K562 (cell line): ENCODE data around the gene REP15.

Experiments used
- GABPA ChIP-seq: fragments of 200-800 bp; sonication (Bioruptor generic); conservative IDR thresholded peaks from 2 replicates; pipeline ENCODE4 v1.6.1; 2016; ENCODE audit warnings: low read depth, missing genetic modification characterization, missing compliant biosample characterization
- PHF20 ChIP-seq: fragments of 450-650 bp; IDR thresholded peaks from 2 replicates; pipeline ENCODE4 v1.6.1; 2018; ENCODE audit not compliant: partially characterized antibody
- ZBTB7A ChIP-seq: IDR thresholded peaks from 2 replicates; pipeline ENCODE4 v1.6.1; 2011; ENCODE audit warnings: low read depth, mild to moderate bottlenecking, low read length, moderate library complexity, borderline replicate concordance; ENCODE audit not compliant: control insufficient read depth
- ZNF184 ChIP-seq: sonication (generic); formaldehyde crosslinking; IDR thresholded peaks from 2 replicates; pipeline ENCODE4 v1.5.0; 2020; ENCODE audit warnings: missing genetic modification reagents
- ZNF263 ChIP-seq: sonication (generic); formaldehyde crosslinking; IDR thresholded peaks from 2 replicates; pipeline ENCODE4 v1.8.0; 2022; ENCODE audit warnings: mild to moderate bottlenecking, missing genetic modification reagents, borderline replicate concordance
- TF ChIP-seq, protein P1 (sequence below), 2 experiments: fragments of 450-650 bp; formaldehyde crosslinking in 1 of 2; IDR thresholded peaks; 2 replicates each; pipeline versions ENCODE4 v1.4.0 to v1.6.1; 2014 to 2020; ENCODE audit warnings: mild to moderate bottlenecking in 2 of 2, borderline replicate concordance in 1 of 2, low read depth in 1 of 2
- TF ChIP-seq, protein P2 (sequence below), 2 experiments: IDR thresholded peaks in 1 of 2; conservative IDR thresholded peaks in 1 of 2; 2 replicates each; pipeline ENCODE4 v1.6.1; 2016; ENCODE audit warnings: low read depth in 2 of 2, mild to moderate bottlenecking in 1 of 2, missing compliant biosample characterization in 1 of 2, missing genetic modification characterization in 1 of 2, moderate library complexity in 1 of 2
- TF ChIP-seq, protein P3 (sequence below), 2 experiments: fragments of 200-800 bp in 1 of 2; sonication (Bioruptor generic) in 1 of 2; sonication (generic) in 1 of 2; formaldehyde crosslinking in 1 of 2; IDR thresholded peaks in 1 of 2; conservative IDR thresholded peaks in 1 of 2; 2 replicates each; pipeline versions ENCODE4 v1.5.0 to v1.6.1; 2016 to 2020; ENCODE audit warnings: missing compliant biosample characterization in 1 of 2, missing genetic modification characterization in 1 of 2, missing genetic modification reagents in 1 of 2

DNA sequence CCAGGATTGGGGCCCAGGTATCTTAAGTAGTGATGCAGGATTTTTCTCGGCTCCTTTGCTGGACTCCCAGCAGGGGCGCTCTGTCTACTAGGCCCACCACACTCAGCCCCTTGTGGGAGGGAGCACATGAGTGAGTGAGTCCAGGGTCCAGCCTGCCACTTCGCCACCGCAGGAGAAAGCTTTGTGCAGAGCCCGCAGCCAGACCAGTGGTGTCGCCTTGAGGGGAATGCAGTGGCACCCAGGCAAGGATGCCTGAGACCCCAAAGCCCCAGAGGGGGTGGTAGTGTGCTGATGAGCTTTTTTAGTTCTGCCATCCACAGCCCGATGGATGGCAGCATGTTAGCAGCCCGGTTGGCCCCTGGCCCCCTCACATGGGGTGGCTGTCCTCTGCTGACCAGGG lies 9.0 kb downstream of the REP15 start:
- TF ChIP-seq ZNF184 (CRISPR knock-in tag) (no peak), GABPA (tag) (no peak), ZNF263 (CRISPR knock-in tag) (no peak), ZBTB7A (no peak), PHF20 (no peak)
- TF ChIP-seq, protein P1, sequence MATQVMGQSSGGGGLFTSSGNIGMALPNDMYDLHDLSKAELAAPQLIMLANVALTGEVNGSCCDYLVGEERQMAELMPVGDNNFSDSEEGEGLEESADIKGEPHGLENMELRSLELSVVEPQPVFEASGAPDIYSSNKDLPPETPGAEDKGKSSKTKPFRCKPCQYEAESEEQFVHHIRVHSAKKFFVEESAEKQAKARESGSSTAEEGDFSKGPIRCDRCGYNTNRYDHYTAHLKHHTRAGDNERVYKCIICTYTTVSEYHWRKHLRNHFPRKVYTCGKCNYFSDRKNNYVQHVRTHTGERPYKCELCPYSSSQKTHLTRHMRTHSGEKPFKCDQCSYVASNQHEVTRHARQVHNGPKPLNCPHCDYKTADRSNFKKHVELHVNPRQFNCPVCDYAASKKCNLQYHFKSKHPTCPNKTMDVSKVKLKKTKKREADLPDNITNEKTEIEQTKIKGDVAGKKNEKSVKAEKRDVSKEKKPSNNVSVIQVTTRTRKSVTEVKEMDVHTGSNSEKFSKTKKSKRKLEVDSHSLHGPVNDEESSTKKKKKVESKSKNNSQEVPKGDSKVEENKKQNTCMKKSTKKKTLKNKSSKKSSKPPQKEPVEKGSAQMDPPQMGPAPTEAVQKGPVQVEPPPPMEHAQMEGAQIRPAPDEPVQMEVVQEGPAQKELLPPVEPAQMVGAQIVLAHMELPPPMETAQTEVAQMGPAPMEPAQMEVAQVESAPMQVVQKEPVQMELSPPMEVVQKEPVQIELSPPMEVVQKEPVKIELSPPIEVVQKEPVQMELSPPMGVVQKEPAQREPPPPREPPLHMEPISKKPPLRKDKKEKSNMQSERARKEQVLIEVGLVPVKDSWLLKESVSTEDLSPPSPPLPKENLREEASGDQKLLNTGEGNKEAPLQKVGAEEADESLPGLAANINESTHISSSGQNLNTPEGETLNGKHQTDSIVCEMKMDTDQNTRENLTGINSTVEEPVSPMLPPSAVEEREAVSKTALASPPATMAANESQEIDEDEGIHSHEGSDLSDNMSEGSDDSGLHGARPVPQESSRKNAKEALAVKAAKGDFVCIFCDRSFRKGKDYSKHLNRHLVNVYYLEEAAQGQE (IDR thresholded peaks at IDR 0.05; ENCODE audit: borderline replicate concordance) = no peak
- TF ChIP-seq, protein P1 (CRISPR knock-in tag; IDR thresholded peaks at IDR 0.05; ENCODE audit: low read depth) = no peak
- TF ChIP-seq, protein P2, sequence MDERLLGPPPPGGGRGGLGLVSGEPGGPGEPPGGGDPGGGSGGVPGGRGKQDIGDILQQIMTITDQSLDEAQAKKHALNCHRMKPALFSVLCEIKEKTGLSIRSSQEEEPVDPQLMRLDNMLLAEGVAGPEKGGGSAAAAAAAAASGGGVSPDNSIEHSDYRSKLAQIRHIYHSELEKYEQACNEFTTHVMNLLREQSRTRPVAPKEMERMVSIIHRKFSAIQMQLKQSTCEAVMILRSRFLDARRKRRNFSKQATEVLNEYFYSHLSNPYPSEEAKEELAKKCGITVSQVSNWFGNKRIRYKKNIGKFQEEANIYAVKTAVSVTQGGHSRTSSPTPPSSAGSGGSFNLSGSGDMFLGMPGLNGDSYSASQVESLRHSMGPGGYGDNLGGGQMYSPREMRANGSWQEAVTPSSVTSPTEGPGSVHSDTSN (CRISPR knock-in tag; IDR thresholded peaks at IDR 0.05; ENCODE audit: low read depth) = no peak
- TF ChIP-seq, protein P2 (tag; conservative IDR thresholded peaks at IDR 0.05; ENCODE audit: low read depth) = no peak
- TF ChIP-seq, protein P3, sequence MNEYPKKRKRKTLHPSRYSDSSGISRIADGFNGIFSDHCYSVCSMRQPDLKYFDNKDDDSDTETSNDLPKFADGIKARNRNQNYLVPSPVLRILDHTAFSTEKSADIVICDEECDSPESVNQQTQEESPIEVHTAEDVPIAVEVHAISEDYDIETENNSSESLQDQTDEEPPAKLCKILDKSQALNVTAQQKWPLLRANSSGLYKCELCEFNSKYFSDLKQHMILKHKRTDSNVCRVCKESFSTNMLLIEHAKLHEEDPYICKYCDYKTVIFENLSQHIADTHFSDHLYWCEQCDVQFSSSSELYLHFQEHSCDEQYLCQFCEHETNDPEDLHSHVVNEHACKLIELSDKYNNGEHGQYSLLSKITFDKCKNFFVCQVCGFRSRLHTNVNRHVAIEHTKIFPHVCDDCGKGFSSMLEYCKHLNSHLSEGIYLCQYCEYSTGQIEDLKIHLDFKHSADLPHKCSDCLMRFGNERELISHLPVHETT (CRISPR knock-in tag; conservative IDR thresholded peaks at IDR 0.05 in 1 of 2, IDR thresholded peaks at IDR 0.05 in 1 of 2) = no peak
